Uterus (tissue), 2 donors: Measurements from ENCODE around the gene PPARGC1A.

ENCODE experiments used
- POLR2A ChIP-seq, 2 donors: fragments of 450-650 bp; IDR thresholded peaks; one replicate each; pipeline ENCODE4 v1.6.1; 2016; ENCODE audit warnings: antibody characterized with exemption in 2 of 2, mild to moderate bottlenecking in 1 of 2, moderate library complexity in 1 of 2
- TF ChIP-seq, protein P1 (sequence below), 4 experiments: fragments of 200-600 bp in 2 of 4; fragments of 450-650 bp in 2 of 4; sonication (generic) in 2 of 4; IDR thresholded peaks; one replicate each; pipeline ENCODE4 v1.5.1; 2016 to 2019; ENCODE audit warnings: antibody characterized with exemption in 4 of 4, mild to moderate bottlenecking in 2 of 4, moderate library complexity in 1 of 4

DNA sequence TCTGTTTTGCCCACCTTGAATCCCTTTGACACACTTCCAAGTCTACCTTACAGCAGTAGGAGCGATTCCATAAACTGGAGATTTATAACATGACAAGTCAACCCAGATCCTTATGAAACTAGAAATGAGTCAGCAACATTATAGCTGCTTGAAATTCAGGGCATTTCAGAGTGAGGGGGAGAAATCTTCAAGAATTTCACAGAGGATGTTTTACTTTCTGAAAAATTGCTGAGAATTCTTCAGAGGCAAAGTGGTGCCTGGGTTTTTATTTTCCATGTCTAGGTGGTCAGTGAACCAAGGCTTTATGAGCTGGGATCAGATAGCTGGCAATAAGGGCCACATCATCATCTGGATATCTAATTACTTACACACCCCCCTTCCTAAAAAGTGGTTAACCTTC is 119.8 kb downstream of the PPARGC1A start:
- TF ChIP-seq, protein P1, sequence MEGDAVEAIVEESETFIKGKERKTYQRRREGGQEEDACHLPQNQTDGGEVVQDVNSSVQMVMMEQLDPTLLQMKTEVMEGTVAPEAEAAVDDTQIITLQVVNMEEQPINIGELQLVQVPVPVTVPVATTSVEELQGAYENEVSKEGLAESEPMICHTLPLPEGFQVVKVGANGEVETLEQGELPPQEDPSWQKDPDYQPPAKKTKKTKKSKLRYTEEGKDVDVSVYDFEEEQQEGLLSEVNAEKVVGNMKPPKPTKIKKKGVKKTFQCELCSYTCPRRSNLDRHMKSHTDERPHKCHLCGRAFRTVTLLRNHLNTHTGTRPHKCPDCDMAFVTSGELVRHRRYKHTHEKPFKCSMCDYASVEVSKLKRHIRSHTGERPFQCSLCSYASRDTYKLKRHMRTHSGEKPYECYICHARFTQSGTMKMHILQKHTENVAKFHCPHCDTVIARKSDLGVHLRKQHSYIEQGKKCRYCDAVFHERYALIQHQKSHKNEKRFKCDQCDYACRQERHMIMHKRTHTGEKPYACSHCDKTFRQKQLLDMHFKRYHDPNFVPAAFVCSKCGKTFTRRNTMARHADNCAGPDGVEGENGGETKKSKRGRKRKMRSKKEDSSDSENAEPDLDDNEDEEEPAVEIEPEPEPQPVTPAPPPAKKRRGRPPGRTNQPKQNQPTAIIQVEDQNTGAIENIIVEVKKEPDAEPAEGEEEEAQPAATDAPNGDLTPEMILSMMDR (IDR thresholded peaks at IDR 0.05): no peak
- TF ChIP-seq POLR2A (IDR thresholded peaks at IDR 0.05): no peak
